WTC11 (cell line): Measurements from ENCODE around the gene CES5A.

Experiments
- CTCF ChIP-seq: fragments of 200-600 bp; IDR thresholded peaks from 2 replicates; pipeline ENCODE4 v1.8.0; 2022; ENCODE audit warnings: antibody characterized with exemption
- MAX ChIP-seq: sonication (generic); formaldehyde crosslinking; IDR thresholded peaks from 2 replicates; pipeline ENCODE4 v1.8.0; 2022; ENCODE audit warnings: mild to moderate bottlenecking, missing genetic modification reagents
- NR3C1 ChIP-seq: sonication (generic); formaldehyde crosslinking; conservative IDR thresholded peaks from 2 replicates; pipeline ENCODE4 v1.8.1; 2023; ENCODE audit warnings: low read depth, mild to moderate bottlenecking, missing genetic modification reagents
- PRDM15 ChIP-seq: sonication (generic); formaldehyde crosslinking; IDR thresholded peaks from 2 replicates; pipeline ENCODE4 v1.8.0; 2022; ENCODE audit warnings: missing genetic modification reagents

- no peak for TF ChIP-seq MAX
- no peak for TF ChIP-seq NR3C1 (CRISPR knock-in tag)
- peak; percentile 63 for TF ChIP-seq CTCF
- TF ChIP-seq PRDM15 (CRISPR knock-in tag), result no peak
Measured at GRCh38 chr16:55842369-55843104, 32.6 kb downstream of the CES5A start.
